Retinal pigment epithelial cell (primary cell): ENCODE data around the gene RWDD4.

ENCODE experiments used
- DNase-seq: peaks from one replicate; pipeline ENCODE4 v3.0.0-alpha.2; 2010; ENCODE audit warnings: low read depth
- H3K4me3 ChIP-seq: 2 replicates; pipeline ENCODE4 v1.5.1; 2011; ENCODE audit warnings: mild to moderate bottlenecking, low read length, control low read depth, moderate library complexity
- TF ChIP-seq, protein P1 (sequence below): conservative IDR thresholded peaks from 2 replicates; pipeline ENCODE4 v1.5.1; 2011; ENCODE audit warnings: low read depth, low read length, control low read depth, inconsistent platforms

RWDD4 gene

DNA sequence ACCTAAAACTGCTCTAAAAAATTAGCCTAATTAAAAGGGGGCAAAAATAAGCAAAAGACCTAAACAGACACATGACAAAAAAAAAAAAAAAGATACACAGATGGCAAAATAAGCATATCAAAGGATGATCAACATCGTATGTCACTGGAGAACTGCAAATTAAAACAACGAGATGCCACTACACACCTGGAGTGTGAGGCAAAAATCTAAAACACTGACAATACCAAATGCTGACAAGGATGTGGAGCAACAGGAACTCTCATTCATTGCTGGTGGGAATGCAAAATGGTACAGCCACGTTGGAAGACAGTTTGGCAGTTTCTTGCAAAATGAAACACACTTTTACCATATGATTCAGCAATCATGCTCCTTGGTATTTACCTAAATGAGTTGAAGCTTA is 64.2 kb downstream of the RWDD4 start:
- TF ChIP-seq, protein P1, sequence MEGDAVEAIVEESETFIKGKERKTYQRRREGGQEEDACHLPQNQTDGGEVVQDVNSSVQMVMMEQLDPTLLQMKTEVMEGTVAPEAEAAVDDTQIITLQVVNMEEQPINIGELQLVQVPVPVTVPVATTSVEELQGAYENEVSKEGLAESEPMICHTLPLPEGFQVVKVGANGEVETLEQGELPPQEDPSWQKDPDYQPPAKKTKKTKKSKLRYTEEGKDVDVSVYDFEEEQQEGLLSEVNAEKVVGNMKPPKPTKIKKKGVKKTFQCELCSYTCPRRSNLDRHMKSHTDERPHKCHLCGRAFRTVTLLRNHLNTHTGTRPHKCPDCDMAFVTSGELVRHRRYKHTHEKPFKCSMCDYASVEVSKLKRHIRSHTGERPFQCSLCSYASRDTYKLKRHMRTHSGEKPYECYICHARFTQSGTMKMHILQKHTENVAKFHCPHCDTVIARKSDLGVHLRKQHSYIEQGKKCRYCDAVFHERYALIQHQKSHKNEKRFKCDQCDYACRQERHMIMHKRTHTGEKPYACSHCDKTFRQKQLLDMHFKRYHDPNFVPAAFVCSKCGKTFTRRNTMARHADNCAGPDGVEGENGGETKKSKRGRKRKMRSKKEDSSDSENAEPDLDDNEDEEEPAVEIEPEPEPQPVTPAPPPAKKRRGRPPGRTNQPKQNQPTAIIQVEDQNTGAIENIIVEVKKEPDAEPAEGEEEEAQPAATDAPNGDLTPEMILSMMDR = no peak
- no peak for DNase-seq
- no peak overlapping the region for H3K4me3 ChIP-seq

- H3K4me3 ChIP-seq = no peak overlapping the region
Measured at GRCh38 chr4:183591301-183591700, 67.7 kb downstream of the RWDD4 start.

More at GRCh38 chr4:183591301-183591700, 67.7 kb downstream of the RWDD4 start:
- TF ChIP-seq, protein P1 = no peak
- no peak for DNase-seq
